Neural progenitor cell (in vitro differentiated cells): ENCODE results near the gene CYP39A1.

ENCODE experiments used
- EZH2 ChIP-seq: fragments of 200-600 bp; sonication (generic); IDR thresholded peaks from 2 replicates; pipeline ENCODE4 v1.6.1; 2017; ENCODE audit warnings: antibody characterized with exemption, mild to moderate bottlenecking, moderate library complexity
- EZH2phosphoT487 ChIP-seq: fragments of 200-600 bp; sonication (generic); IDR thresholded peaks from 2 replicates; pipeline ENCODE4 v1.6.1; 2017; ENCODE audit warnings: antibody characterized with exemption
- TF ChIP-seq, protein P1 (sequence below): fragments of 200-600 bp; sonication (generic); IDR thresholded peaks from 2 replicates; pipeline ENCODE4 v1.5.1; 2017; ENCODE audit warnings: antibody characterized with exemption, mild to moderate bottlenecking

DNA sequence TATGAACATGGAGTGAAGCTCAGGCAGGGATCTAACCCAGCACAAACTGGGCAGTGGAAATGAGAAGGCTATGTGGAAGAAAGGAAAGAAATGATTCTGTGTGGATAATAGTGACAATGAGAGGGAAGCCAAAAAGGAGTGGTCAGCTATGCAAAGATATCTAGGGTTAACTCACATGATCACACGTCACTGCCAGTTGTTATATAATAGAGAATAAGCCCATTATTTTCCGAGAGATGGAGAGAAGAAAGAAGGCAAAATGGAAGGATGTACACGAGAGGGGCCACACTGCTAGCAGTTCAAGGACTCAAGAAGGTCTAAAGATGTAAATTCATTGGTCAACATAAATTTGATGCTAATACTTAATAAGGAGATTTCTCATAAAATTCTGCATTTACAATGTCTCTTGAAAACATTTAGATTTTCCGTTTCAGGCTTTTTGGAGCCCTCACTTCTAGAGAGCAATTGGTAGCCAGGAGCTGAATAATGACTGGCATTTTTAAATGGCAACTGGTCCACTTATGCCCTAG lies 142.6 kb downstream of the CYP39A1 start:
- TF ChIP-seq, protein P1, sequence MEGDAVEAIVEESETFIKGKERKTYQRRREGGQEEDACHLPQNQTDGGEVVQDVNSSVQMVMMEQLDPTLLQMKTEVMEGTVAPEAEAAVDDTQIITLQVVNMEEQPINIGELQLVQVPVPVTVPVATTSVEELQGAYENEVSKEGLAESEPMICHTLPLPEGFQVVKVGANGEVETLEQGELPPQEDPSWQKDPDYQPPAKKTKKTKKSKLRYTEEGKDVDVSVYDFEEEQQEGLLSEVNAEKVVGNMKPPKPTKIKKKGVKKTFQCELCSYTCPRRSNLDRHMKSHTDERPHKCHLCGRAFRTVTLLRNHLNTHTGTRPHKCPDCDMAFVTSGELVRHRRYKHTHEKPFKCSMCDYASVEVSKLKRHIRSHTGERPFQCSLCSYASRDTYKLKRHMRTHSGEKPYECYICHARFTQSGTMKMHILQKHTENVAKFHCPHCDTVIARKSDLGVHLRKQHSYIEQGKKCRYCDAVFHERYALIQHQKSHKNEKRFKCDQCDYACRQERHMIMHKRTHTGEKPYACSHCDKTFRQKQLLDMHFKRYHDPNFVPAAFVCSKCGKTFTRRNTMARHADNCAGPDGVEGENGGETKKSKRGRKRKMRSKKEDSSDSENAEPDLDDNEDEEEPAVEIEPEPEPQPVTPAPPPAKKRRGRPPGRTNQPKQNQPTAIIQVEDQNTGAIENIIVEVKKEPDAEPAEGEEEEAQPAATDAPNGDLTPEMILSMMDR: no peak
- TF ChIP-seq EZH2 (no peak), EZH2phosphoT487 (no peak)
